NK-92 treated with Interleukin-12 subunit alpha and Interleukin-12 subunit beta, amount 100 ng/mL, for 24 hours (cell line): ENCODE measurements around the gene SEC14L2.
"Not testable (repeated sequence)": the region's sequence is repeated elsewhere in the genome, so short reads cannot be mapped to it uniquely, and the experiment has no call there.

ENCODE experiments used
- DNase-seq: peaks from one replicate; lab custom pipeline; 2025; lab: John Stamatoyannopoulos, UW

The SEC14L2 gene

GRCh38 chr22:30426388-30427353 lies 29.9 kb downstream of the SEC14L2 start:
- DNase-seq, result peak; percentile 59

DNA sequence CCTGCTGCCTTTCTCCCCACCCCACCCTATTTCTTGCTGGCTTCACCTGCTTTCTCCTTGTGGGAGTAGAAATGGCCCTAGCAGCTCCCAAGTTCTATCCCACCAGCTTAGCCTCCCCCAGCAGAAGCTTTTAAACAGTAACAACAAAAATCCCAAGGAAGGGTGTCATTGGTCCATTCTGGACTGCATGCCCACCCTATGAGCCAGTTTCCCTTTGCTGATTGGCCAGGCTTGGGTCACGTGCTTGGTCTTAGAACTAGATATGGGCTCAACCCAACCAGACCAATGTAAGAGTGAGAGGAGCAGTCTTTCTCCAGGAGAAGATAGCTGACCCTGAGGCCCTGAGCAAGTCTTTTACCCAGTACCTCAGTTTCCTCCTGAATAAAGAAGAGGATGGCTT lies 31.1 kb downstream of the SEC14L2 start:
- DNase-seq, result no peak

GRCh38 chr22:30429887-30430286 lies 33.1 kb downstream of the SEC14L2 start:
- DNase-seq, result no peak

DNA sequence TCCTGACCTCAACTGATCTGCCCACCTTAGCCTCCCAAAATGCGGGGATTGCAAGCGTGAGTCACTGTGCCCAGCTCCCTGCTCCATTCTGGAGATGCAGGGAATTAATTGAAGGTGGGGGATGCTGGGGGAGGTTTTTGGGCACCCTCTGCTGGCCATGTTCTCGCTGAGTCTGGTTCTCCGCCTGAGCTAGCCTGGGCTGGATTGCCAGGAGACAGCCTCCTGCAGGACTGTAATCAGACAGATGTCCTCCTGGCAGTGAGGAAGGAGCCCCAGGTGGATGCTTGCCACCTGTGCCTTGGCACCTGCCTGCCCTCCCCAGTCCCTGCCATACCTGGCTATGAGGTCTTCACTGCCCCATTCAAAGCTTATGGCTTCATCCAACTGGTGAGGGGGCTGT lies 34.1 kb downstream of the SEC14L2 start:
- no peak for DNase-seq

DNA sequence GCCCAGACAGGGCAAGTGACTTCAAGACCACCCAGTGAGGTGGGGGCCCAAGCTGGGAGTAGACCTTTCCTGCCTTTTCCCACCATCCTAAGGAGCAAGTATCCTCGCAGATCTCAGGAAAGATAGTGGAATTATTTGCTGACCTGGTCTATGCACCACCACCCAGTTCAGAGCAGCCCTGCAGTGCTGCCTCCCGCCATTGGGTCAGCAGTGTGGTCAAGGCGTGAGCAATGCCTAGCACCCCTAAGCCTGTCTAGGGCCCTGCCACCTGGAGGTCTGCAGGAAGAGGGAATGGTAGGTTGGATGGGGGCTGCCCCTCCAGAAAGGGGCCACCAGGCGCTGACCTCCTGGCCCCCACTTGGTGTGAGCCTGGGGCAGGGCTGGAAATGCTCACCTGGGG lies 35.3 kb downstream of the SEC14L2 start:
- DNase-seq, result no peak

- no peak for DNase-seq
Observed at GRCh38 chr22:30432520-30432919, 35.7 kb downstream of the SEC14L2 start.

- DNase-seq, result no peak
Observed at GRCh38 chr22:30433227-30433626, 36.4 kb downstream of the SEC14L2 start.

- DNase-seq, result no peak
Observed at GRCh38 chr22:30433773-30434172, 37.0 kb downstream of the SEC14L2 start.

DNA sequence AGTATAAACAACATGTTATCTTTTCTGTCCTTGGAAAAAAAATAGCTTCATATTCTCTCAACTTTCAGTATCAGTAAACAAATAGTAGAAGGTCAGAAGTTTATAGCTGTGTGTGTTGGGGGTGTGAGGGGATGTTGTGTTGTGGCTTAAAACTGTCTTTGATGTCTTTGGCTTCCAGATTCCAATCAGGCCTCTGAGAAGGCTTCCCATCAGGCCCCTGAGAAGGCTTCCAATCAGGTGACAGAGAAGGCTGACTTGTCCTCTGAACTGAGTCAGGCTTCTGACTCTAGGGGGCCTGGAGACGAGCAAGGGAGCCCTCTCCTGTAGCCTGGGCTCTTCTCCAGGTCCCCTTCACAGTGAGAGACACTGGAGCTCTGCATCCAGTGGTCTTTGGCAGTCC lies 38.0 kb downstream of the SEC14L2 start:
- DNase-seq, result no peak

GRCh38 chr22:30435674-30436126 lies 38.9 kb downstream of the SEC14L2 start:
- DNase-seq, result peak; percentile 89

DNA sequence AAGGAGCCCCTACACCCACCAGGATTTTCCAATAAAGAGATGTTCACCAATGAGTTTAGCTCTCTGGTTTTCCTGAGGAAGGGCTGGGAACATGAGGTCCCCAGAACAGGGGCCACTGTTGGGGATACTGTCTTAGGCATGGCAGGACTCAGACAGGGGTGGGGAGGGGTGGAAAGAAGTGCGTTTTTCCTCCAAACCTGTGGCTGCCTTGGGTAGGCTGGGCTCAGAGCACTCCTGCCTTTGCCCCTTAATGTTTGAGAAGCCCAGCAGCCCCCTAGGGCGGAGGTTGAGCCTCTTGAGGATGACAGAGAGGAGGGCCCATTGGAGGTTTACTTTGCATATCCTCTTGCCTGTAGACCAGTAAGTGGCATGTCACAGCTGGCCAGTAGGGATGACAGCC lies 39.4 kb downstream of the SEC14L2 start:
- DNase-seq, result no peak

GRCh38 chr22:30438559-30438958 lies 41.7 kb downstream of the SEC14L2 start:
- no peak for DNase-seq

DNA sequence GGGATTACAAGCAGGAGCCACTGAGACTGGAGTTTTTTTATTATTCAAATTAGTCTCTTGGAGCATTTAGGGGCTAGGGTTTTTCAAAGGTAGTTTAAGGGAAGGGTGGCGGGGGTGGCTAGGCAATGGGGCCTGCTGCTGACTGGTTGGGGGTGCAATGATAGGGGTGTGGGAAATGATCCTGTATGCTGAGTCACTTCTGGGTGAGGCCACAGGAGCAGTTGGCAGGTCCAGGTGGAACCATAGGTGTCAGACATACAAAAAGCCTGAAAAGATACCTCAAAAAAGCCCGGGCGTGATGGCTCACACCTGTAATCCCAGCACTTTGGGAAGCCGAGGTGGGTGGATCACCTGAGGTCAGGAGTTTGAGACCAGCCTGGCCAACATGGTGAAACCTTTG lies 42.4 kb downstream of the SEC14L2 start:
- DNase-seq, result no peak

GRCh38 chr22:30439836-30440235 lies 43.0 kb downstream of the SEC14L2 start:
- no peak for DNase-seq

DNA sequence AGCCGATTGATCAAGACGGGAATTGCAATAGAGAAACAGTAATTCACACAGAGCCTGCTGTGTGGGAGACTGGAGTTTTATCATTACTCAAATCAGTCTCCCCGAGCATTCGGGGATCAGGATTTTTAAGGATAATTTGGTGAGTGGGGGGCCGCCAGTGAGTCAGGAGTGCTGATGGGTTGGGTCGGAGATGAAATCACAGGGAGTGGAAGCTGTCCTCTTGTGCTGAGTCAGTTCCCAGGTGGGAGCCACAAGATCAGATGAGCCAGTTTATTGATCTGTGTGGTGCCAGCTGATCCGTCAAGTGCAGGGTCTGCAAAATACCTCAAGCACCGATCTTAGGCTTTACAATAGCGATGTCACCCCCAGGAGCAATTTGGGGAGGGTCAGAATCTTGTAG lies 44.3 kb downstream of the SEC14L2 start:
- DNase-seq, result no peak

DNA sequence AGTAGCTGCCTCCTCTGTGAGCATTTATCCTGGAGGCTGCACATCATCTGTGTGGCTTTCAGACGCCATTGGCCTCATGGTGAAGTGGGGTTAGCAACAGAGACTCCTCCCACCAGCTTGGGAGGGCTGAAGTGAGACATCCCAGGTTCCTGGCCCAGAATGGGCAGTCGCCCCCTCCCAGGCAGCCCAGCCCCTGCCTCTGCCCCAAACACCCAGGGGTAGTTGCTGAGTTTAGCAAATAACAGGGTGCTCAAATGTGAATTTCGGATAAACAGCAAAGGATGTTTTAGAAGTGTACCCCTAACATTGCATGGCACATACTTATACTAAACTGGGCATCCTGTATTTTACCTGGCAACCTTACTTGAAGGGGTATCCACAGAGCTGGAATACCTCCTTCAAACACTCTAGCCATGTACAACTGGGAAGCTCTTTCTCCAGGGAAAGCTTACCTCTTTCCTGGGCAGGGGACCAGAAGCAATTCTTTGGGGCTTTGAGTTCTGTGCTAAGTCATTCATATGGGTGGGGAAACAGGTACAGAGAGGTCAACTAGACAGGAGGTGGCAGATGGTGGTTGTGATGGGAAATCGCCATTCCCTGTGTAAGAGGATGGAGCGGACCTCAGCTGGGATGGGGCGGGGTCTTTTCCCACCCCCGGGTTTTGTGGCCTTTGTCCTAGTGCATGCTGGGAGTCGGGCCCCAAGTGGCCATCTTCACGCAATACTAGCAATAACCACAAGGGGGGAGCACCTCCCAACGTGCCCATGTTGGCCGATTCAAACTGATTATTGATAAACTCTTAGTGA lies 48.0 kb downstream of the SEC14L2 start:
- DNase-seq, result peak; percentile 37

DNA sequence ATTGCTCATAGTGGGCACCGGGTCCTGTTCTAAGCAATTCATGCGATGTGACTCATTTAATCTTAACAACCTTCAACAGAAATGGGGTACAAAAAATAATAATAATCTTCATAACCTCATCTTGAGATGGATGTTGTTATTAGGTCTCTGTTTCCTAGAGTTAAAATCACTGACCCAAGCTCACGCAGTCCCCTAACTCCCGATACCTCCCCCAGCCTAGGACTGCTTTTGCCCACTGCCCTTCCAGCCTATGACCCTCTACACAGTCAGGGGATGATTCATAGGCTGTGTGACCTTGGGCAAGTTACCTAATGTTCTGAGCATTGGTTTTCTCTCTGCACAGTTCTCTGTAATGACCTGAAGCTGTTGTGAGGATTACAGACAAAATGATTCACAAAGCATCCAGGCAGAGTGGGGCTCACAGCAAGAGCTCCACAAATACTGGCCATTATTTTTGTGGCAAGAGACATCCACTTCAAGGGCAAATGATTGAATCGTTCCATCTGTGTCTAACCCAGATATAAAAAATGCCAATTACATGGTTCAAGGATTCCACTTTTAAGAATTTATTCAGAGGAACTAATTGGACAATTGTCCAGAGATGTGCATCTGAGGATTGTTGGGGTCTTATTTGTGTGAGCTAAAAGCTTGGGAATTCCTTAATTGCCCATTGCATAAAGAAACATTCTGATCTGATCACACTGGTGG lies 48.8 kb downstream of the SEC14L2 start:
- DNase-seq, result no peak

DNA sequence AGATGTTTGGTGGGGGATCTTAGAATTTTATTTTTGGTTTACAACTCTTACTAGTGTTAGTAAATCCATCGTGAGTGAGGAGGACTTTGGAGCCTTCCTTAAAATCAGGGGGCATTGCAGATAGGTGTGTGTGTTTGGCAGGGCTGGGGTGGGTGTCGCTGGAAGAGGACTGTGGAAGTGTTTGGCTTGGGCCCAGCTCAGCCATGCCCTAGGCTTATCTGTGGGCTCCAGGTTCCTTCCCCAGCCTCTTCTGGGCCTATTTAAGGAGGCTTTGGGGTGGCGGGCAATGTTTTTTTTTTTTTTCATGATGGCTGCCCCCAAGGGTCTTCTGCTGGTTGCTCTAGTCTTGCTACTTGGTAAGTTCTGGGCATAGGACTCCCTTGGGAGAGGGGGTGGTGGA lies 50.8 kb downstream of the SEC14L2 start:
- DNase-seq, result no peak

GRCh38 chr22:30451488-30451887 lies 54.7 kb downstream of the SEC14L2 start:
- not testable (repeated sequence) for DNase-seq

DNA sequence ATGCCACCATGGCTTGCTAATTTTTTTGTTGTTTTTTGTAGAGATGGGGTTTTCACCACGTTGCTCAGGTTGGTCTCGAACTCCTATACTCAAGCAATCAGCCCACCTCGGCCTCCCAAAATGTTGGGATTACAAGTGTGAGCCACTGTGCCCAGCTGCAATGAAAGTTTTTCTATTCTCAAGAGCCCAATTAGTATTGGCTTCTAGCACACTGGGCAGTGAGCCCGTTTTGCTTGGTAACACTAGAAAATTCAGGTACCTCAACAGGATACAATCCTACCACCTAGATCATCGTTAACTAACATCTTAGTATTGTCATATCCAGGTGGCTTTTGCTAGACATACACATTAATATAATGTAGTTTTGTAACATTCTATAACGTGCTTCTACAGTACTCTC lies 56.0 kb downstream of the SEC14L2 start:
- DNase-seq, result no peak

DNA sequence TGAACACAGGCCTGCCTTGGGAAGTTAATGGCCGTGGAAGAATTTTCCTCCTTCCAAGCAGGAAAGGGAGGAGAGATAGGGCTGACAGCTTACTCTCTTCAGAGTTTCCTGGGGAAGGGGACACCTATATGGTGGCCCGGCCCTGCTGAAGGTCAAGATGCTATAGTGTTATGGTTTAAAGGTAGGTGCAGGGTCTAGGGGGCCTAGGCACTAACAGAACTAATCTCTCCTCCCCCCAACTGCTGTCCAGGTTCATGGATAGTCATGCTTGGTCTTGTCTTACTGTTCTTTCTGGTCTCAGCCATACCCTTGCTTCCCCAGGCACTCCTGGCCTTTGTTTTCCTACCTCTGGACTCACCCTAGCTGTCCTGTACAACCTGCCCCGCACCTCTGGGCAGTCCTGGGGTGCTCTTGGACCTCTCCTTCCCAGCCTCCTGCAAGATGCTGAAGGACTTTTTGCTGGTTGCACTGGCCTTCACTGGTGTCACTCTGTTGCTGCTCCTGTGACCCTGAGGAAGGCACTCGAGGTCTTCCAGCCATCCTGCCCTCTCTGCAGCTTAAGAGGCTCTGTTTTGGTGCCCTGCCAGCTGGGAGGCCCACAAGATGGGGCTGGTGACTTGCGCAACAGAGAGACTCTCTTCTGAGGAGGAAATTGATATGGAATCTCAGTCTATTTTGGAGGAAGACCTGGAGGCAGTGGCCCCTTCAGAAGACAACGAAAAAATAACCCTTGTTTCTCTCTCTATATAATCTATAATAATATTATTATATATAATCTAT lies 57.1 kb downstream of the SEC14L2 start:
- DNase-seq, result no peak
